GM12873 (cell line): ENCODE data around the gene MAP3K8.

Experiments used
- CTCF ChIP-seq: IDR thresholded peaks from 2 replicates; pipeline ENCODE4 v1.5.1; 2012; ENCODE audit warnings: low read depth, mild to moderate bottlenecking, moderate library complexity, low read length, control low read depth; ENCODE audit not compliant: insufficient read depth; ENCODE audit errors: missing control alignments

Gene MAP3K8

GRCh38 chr10:30392564-30392990 lies 41.4 kb upstream of the MAP3K8 start:
- TF ChIP-seq CTCF = peak; percentile 99

- TF ChIP-seq CTCF = no peak
Observed at GRCh38 chr10:30396293-30396692, 37.7 kb upstream of the MAP3K8 start.

GRCh38 chr10:30396698-30397097 lies 37.3 kb upstream of the MAP3K8 start:
- TF ChIP-seq CTCF = no peak

GRCh38 chr10:30398193-30398592 lies 35.8 kb upstream of the MAP3K8 start:
- no peak for TF ChIP-seq CTCF

- no peak for TF ChIP-seq CTCF
Observed at GRCh38 chr10:30398788-30399187, 35.2 kb upstream of the MAP3K8 start.

- TF ChIP-seq CTCF = no peak
Observed at GRCh38 chr10:30403494-30403893, 30.5 kb upstream of the MAP3K8 start.

GRCh38 chr10:30404540-30404939 lies 29.4 kb upstream of the MAP3K8 start:
- TF ChIP-seq CTCF = no peak
